Tibial nerve (tissue), 4 donors: Measurements from ENCODE around the gene SLC7A5. TPM values are rescaled to one million over a fixed set of nuclear protein-coding genes. Genes with fewer than 3 reads are reported as not detected.

ENCODE experiments used
- DNase-seq, 2 donors: peaks; one replicate each; pipeline ENCODE4 v3.0.0-alpha.2; 2019; ENCODE audit warnings: low spot score in 2 of 2
- H3K27ac ChIP-seq, 4 donors: fragments of 200-600 bp; sonication (generic) in 3 of 4; one replicate each; pipeline ENCODE4 v1.5.1; 2017 to 2019; ENCODE audit warnings: mild to moderate bottlenecking in 1 of 4
- H3K27me3 ChIP-seq, 2 donors: fragments of 200-600 bp; sonication (generic) in 1 of 2; one replicate each; pipeline versions ENCODE4 v1.5.1 to v1.6.0; 2017 to 2019
- H3K36me3 ChIP-seq, 3 donors: fragments of 200-600 bp; sonication (generic); one replicate each; pipeline ENCODE4 v1.5.1; 2018 to 2019
- H3K4me1 ChIP-seq, 4 donors: fragments of 200-600 bp; sonication (generic) in 3 of 4; one replicate each; pipeline ENCODE4 v1.5.1; 2017 to 2019
- H3K4me3 ChIP-seq, 4 donors: fragments of 200-600 bp; sonication (generic) in 3 of 4; one replicate each; pipeline ENCODE4 v1.5.1; 2017 to 2019; ENCODE audit warnings: mild to moderate bottlenecking in 1 of 4, moderate library complexity in 1 of 4
- H3K9me3 ChIP-seq, 4 donors: fragments of 200-600 bp; sonication (generic) in 3 of 4; one replicate each; pipeline ENCODE4 v1.5.1; 2017 to 2019
- EP300 ChIP-seq, 2 donors: sonication (generic); formaldehyde crosslinking; IDR thresholded peaks; one replicate each; pipeline ENCODE4 v1.6.1; 2017; ENCODE audit warnings: antibody characterized with exemption in 2 of 2, mild to moderate bottlenecking in 1 of 2
- POLR2A ChIP-seq, 2 donors: fragments of 450-650 bp; IDR thresholded peaks; one replicate each; pipeline ENCODE4 v1.6.1; 2017; ENCODE audit warnings: antibody characterized with exemption in 2 of 2, mild to moderate bottlenecking in 2 of 2, moderate library complexity in 2 of 2
- WGBS, 2 donors: methylation state at CpG; one replicate each; pipeline ENCODE4 v1.1.5; 2018; 5-methylcytosine and 5-hydroxymethylcytosine counted together
- total RNA-seq, 4 donors: library from RNA; depleted of rRNA; stranded (reverse); fragments of >200 nt; gene quantifications; one replicate each; pipeline ENCODE4 v1.1.0, GENCODE V29; 2016
- TF ChIP-seq, protein P1 (sequence below), 5 experiments: fragments of 200-600 bp in 3 of 5; fragments of 450-650 bp in 2 of 5; sonication (generic) in 3 of 5; IDR thresholded peaks; one replicate each; pipeline ENCODE4 v1.5.1; 2016 to 2019; ENCODE audit warnings: antibody characterized with exemption in 5 of 5, mild to moderate bottlenecking in 3 of 5, moderate library complexity in 2 of 5

The SLC7A5 gene
- total RNA-seq, 4 donors from 2014 or later, result 5.5 to 6.6 (median 6.0) TPM

DNA sequence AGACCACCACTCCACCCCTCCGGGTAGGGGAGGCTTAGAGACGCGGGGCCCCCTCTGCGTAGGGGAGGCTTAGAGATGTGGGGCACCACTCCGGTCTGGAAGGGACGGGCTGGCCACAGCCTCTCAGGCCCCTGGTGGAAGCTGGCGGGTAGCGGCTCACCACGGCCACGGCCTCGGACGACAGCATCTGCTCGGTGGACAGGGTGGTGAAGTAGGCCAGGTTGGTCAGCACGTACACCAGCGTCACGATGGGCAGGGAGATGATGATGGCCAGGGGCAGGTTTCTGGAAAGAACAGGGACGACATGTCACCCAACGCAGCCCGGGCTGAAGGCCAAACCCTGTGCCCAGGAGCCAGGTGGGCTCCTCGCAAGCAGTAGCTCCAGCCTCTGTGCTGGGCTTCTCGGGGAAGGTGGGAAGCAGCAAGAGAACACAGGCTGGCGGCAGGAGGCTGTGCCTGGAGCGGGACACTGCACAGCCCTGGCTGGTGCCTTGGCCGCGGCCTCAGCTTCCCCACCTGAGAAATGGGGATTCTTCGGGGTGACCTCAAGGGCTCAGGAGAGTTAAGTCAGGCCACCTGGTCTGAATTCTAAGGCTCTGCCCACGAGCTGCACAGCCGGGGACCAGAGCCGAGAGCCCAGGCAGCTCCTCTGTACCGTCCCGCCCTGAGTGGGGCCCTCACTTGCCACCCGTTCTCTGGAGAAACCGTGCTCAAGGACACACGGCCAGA lies 29.6 kb downstream of the SLC7A5 start:
- DNase-seq, result no peak
- WGBS, 2 donors, result 86 to 94% methylated on average over 25 to 27 of the region's 34 CpGs
- TF ChIP-seq POLR2A (IDR thresholded peaks at IDR 0.05) (no peak), EP300 (IDR thresholded peaks at IDR 0.05) (no peak)
- TF ChIP-seq, protein P1, sequence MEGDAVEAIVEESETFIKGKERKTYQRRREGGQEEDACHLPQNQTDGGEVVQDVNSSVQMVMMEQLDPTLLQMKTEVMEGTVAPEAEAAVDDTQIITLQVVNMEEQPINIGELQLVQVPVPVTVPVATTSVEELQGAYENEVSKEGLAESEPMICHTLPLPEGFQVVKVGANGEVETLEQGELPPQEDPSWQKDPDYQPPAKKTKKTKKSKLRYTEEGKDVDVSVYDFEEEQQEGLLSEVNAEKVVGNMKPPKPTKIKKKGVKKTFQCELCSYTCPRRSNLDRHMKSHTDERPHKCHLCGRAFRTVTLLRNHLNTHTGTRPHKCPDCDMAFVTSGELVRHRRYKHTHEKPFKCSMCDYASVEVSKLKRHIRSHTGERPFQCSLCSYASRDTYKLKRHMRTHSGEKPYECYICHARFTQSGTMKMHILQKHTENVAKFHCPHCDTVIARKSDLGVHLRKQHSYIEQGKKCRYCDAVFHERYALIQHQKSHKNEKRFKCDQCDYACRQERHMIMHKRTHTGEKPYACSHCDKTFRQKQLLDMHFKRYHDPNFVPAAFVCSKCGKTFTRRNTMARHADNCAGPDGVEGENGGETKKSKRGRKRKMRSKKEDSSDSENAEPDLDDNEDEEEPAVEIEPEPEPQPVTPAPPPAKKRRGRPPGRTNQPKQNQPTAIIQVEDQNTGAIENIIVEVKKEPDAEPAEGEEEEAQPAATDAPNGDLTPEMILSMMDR (IDR thresholded peaks at IDR 0.05), result no peak
- no peaks in the 10 kb centered on the region for H3K9me3 ChIP-seq
- peak overlapping the region in 3 of 4 donors; percentile 22 to 90 (median 48) for H3K27ac ChIP-seq
- peaks cover 0 to 13% (median 2%) of the 10 kb centered on the region in 4 donors for H3K4me1 ChIP-seq
- peaks cover 0 to 48% (median 0%) of the 10 kb centered on the region in 3 donors for H3K36me3 ChIP-seq
- H3K27me3 ChIP-seq, result no peaks in the 10 kb centered on the region
- H3K4me3 ChIP-seq, result no peak overlapping the region

DNA sequence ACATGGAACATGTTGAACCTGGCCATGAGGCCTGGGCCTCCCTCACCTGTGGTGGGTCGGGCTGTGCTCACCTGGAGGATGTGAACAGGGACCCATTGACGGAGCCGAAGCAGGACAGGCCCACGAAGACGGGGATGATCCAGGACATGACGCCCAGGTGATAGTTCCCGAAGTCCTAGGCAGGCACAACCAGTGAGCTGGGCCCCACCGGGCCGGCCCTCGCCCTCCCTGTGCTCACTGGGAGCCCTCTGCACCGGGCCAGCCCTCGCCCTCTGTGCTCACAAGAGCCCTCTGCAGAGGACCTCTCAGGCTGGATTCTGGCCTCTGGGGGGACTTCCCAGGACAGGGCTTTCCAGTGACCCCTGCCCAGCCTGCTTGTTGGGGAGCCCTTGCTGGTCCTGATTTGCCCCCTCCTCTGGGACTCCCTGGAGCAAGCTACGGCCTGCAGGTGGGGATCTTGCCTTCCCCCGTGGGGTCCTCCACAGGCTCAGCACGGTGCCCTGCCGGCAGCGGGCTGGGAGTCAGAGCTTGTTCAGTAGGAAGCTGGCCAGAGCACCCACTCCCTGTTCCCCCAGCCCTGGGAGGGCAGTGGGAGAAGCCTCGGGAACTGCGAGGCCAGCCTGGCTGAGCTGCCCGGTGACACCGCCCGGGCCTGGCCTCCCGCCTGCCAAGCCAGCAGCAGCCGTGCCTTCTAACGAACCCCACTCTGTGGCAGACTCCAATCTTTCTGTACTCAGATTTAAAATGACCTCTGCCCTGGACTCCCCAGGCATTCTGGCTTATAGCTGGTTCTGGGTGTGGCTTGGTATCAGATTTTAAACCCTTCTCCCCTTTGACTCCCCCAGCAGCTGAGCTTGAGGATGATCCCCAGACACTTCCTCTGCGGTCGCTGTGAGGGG lies 30.4 kb downstream of the SLC7A5 start:
- Histone ChIP-seq H3K9me3 (no peaks in the 10 kb centered on the region), H3K36me3 (peaks cover 0 to 56% (median 0%) of the 10 kb centered on the region in 3 donors), H3K4me3 (no peak overlapping the region), H3K27me3 (no peaks in the 10 kb centered on the region), H3K4me1 (peaks cover 0 to 11% (median 2%) of the 10 kb centered on the region in 4 donors), H3K27ac (peak overlapping the region in 3 of 4 donors; percentile 38 to 90 (median 48))
- WGBS, 2 donors, result 70 to 90% methylated on average over 27 of the region's 27 CpGs
- TF ChIP-seq, protein P1 (IDR thresholded peaks at IDR 0.05), result no peak
- TF ChIP-seq POLR2A (IDR thresholded peaks at IDR 0.05), result peak in 1 of 2 donors; percentile 22
- DNase-seq, result no peak

DNA sequence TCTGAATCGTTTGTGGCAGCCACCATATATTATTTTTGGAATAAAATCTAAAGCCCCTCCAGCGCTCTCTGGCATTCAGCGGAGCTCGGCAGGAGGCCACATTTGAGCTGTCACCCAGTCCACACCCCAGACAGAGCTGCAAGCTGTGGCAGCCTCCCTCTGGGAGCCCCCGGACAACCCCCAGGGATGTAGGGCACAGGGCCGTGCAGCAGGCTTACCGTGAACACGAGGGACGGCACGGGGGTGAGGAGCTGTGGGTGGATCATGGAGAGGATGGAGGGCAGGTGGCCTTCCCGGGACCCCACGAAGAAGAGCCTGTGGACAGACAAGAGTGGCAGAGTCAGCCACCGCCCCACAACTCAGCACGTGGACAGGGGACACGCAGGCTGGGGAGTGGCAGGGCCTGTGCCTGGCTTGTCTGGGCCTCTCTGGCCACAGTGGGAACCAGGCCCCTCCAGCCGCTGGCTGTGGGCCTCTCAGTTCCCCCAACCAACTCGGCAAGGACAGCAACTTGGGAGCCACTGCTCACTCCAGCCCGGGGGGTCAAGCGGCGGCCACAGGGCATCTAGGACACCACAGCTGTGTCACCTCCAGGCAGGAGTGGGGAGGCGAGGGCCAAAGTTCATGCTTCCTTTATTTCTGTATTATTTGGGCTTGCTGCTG lies 31.5 kb downstream of the SLC7A5 start:
- Histone ChIP-seq H3K27ac (peak overlapping the region in 1 of 4 donors; percentile 90), H3K4me1 (peaks cover 0 to 11% (median 2%) of the 10 kb centered on the region in 4 donors), H3K4me3 (no peak overlapping the region), H3K27me3 (no peaks in the 10 kb centered on the region), H3K36me3 (peaks cover 0 to 67% (median 0%) of the 10 kb centered on the region in 3 donors), H3K9me3 (no peaks in the 10 kb centered on the region)
- TF ChIP-seq, protein P1 (IDR thresholded peaks at IDR 0.05), result no peak
- TF ChIP-seq EP300 (IDR thresholded peaks at IDR 0.05) (no peak), POLR2A (IDR thresholded peaks at IDR 0.05) (no peak)
- no peak for DNase-seq
- 89 to 90% methylated on average over 21 of the region's 21 CpGs for WGBS, 2 donors

DNA sequence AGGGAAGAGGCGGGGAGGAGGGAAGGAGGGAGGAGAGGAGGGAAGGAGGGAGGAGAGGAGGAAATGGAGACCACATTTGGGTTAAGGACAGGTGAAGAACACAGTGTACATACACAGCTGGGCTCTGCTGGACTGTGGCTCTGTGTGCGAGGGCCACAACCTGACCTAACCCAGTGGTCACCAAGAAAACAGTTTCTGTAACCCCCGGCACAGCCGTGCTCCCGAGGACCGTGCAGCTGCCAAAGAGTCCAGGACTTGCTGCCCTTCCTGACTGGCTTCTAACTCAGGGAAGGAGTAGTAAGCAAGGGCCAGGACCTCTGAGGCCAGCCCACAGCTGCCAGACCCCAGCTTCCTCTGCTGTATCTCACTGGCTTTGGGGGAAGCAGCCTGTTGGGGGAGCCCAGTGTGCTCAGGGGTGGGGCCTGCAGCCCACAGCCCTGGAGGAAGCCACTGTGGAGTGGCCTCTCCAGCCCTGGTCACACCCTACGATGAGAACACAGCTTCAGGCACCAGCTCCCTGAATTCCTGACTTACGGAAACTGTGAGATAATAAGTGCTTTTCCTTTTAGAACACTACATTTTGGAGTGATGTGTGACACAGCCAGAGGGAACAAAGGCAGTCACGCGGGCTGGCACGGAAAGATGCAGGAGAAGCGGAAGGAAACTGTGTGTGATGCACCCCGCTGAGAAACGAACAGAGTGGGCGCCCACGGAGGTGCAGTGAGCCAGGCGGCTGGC lies 32.3 kb downstream of the SLC7A5 start:
- Histone ChIP-seq H3K27me3 (no peaks in the 10 kb centered on the region), H3K27ac (peak overlapping the region in 2 of 4 donors; percentile 13 to 90), H3K9me3 (no peaks in the 10 kb centered on the region), H3K4me1 (peaks cover 0 to 11% (median 2%) of the 10 kb centered on the region in 4 donors), H3K4me3 (no peak overlapping the region), H3K36me3 (peaks cover 0 to 75% (median 0%) of the 10 kb centered on the region in 3 donors)
- TF ChIP-seq EP300 (IDR thresholded peaks at IDR 0.05) (no peak), POLR2A (IDR thresholded peaks at IDR 0.05) (no peak)
- TF ChIP-seq, protein P1 (IDR thresholded peaks at IDR 0.05), result no peak
- DNase-seq, result no peak
- 64 to 71% methylated on average over 17 of the region's 17 CpGs for WGBS, 2 donors
